C4-2B (cell line): ENCODE measurements around the gene GAL3ST1.

Source experiments
- CTCF ChIP-seq: fragments of 450-650 bp; conservative IDR thresholded peaks from 2 replicates; pipeline ENCODE4 v1.5.1; 2017; ENCODE audit warnings: mild to moderate bottlenecking
- ZFX ChIP-seq: fragments of 450-650 bp; IDR thresholded peaks from 2 replicates; pipeline ENCODE4 v1.6.1; 2017

- TF ChIP-seq CTCF = no peak
- TF ChIP-seq ZFX = no peak
These were observed 42.5 kb downstream of the GAL3ST1 start for GRCh38 chr22:30531651-30532608.
